Lower lobe of right lung (tissue), 2 donors: Measurements from ENCODE around the gene NLE1. TPM values are rescaled to one million over a fixed set of nuclear protein-coding genes. Genes with fewer than 3 reads are reported as not detected.

Source experiments
- ATAC-seq, 2 donors: fragments of 200-7000 bp; cut with Tn5 transposase; one replicate each; pipeline ENCODE4 v1.9.1; 2020 to 2022; ENCODE audit warnings: mild to moderate bottlenecking in 2 of 2, moderate library complexity in 2 of 2
- DNase-seq: peaks from one replicate; pipeline ENCODE4 v3.0.0-alpha.2; 2020
- H3K27ac ChIP-seq: fragments of 200-600 bp; one replicate; pipeline ENCODE4 v1.8.0; 2022
- H3K27me3 ChIP-seq: fragments of 200-600 bp; one replicate; pipeline ENCODE4 v1.8.0; 2022; ENCODE audit warnings: low read depth
- H3K36me3 ChIP-seq: fragments of 200-600 bp; one replicate; pipeline ENCODE4 v1.8.0; 2022; ENCODE audit warnings: mild to moderate bottlenecking
- H3K4me1 ChIP-seq: fragments of 200-600 bp; one replicate; pipeline ENCODE4 v1.8.0; 2022
- H3K4me3 ChIP-seq: fragments of 200-600 bp; one replicate; pipeline ENCODE4 v1.8.0; 2022; ENCODE audit warnings: mild to moderate bottlenecking
- H3K9me3 ChIP-seq: fragments of 200-600 bp; one replicate; pipeline ENCODE4 v1.8.0; 2022
- CTCF ChIP-seq: fragments of 200-600 bp; IDR thresholded peaks from one replicate; pipeline ENCODE4 v1.8.0; 2022; ENCODE audit warnings: antibody characterized with exemption, mild to moderate bottlenecking
- intact Hi-C: fragments of 100-400 bp; cut with DNase I; formaldehyde crosslinking; loops from one replicate; pipeline ENCODE4 v1.11.0; 2022
- total RNA-seq: library from RNA; stranded (reverse); fragmentation: NEBNext Ultra II Directional; extraction: Animal tissue kit (Norgen Biotek cat#: 25700); gene quantifications from one replicate; pipeline ENCODE4 v1.2.1, GENCODE V29; 2021
- donor health status: DM: no; HTN: yes; CAD: no; lungs with severe emphysema.

NLE1 gene
- total RNA-seq, 1 donor from 2014 or later = 9.0 TPM

DNA sequence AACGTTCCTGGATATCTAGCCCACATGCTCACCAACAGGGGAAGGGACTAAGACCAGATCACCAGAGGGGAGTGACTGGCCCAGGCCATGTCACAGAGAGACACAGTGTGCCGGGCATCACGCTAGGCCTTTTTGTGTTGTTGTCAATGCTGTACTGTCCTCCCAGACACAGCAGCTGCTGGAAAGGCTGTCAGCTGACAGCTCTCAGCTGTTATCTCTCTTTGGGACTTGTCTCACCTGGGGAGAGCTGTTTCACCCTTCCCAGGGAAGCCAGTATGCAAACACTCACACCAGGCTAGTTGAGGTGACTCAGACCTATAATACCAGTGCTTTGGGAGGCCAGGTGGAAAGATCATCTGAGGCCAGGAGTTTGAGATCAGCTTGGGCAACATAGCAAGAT, 24.9 kb upstream of the NLE1 start:
- no peak for TF ChIP-seq CTCF
- H3K36me3 ChIP-seq = no peaks in the 10 kb centered on the region
- DNase-seq = no peak
- ATAC-seq = no peak
- intact Hi-C loops = no loop called here
- no peaks in the 10 kb centered on the region for H3K9me3 ChIP-seq
- no peaks in the 10 kb centered on the region for H3K27me3 ChIP-seq
- H3K4me3 ChIP-seq = no peak overlapping the region
- no peak overlapping the region for H3K27ac ChIP-seq
- H3K4me1 ChIP-seq = peaks cover 9% of the 10 kb centered on the region

GRCh38 chr17:35166526-35166925, 24.4 kb upstream of the NLE1 start:
- DNase-seq (no peak), ATAC-seq (no peak)
- Histone ChIP-seq H3K9me3 (no peaks in the 10 kb centered on the region), H3K4me3 (no peak overlapping the region), H3K27ac (no peak overlapping the region), H3K36me3 (no peaks in the 10 kb centered on the region), H3K4me1 (peaks cover 4% of the 10 kb centered on the region), H3K27me3 (no peaks in the 10 kb centered on the region)
- TF ChIP-seq CTCF = no peak
- intact Hi-C loops = no loop called here

GRCh38 chr17:35164716-35165115, 22.6 kb upstream of the NLE1 start:
- no peaks in the 10 kb centered on the region for H3K36me3 ChIP-seq
- DNase-seq = no peak
- intact Hi-C loops = no loop called here
- TF ChIP-seq CTCF = no peak
- no peak overlapping the region for H3K4me3 ChIP-seq
- H3K27ac ChIP-seq = no peak overlapping the region
- no peaks in the 10 kb centered on the region for H3K4me1 ChIP-seq
- H3K9me3 ChIP-seq = no peaks in the 10 kb centered on the region
- H3K27me3 ChIP-seq = no peaks in the 10 kb centered on the region
- ATAC-seq = no peak

GRCh38 chr17:35163886-35164285, 21.8 kb upstream of the NLE1 start:
- Histone ChIP-seq H3K36me3 (no peaks in the 10 kb centered on the region), H3K27me3 (no peaks in the 10 kb centered on the region), H3K4me3 (no peak overlapping the region), H3K4me1 (no peaks in the 10 kb centered on the region), H3K9me3 (no peaks in the 10 kb centered on the region), H3K27ac (no peak overlapping the region)
- ATAC-seq = no peak
- no peak for DNase-seq
- no peak for TF ChIP-seq CTCF
- intact Hi-C loops = no loop called here

DNA sequence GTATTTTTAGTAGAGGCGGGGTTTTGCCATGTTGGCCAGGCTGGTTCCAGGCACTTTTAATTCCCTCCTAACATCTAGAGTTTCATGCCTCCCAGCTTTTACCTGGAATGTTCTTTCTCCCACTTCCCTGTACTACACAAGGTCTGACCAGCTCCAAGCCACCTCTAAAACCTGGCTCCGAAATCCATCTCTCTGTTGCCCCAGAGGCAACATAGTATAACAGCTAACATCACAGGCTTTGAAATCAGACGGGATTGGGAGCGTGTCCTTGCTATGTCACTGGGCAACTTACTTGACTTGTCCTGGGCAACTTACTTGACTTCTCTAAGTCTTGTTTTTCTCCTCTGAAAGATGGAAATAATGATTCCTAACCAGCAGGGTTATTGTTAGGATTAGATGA, 20.7 kb upstream of the NLE1 start:
- ATAC-seq (no peak), DNase-seq (no peak)
- intact Hi-C loops = no loop called here
- no peak overlapping the region for H3K27ac ChIP-seq
- no peaks in the 10 kb centered on the region for H3K9me3 ChIP-seq
- no peaks in the 10 kb centered on the region for H3K27me3 ChIP-seq
- no peak for TF ChIP-seq CTCF
- H3K4me1 ChIP-seq = no peaks in the 10 kb centered on the region
- H3K36me3 ChIP-seq = no peaks in the 10 kb centered on the region
- no peak overlapping the region for H3K4me3 ChIP-seq

DNA sequence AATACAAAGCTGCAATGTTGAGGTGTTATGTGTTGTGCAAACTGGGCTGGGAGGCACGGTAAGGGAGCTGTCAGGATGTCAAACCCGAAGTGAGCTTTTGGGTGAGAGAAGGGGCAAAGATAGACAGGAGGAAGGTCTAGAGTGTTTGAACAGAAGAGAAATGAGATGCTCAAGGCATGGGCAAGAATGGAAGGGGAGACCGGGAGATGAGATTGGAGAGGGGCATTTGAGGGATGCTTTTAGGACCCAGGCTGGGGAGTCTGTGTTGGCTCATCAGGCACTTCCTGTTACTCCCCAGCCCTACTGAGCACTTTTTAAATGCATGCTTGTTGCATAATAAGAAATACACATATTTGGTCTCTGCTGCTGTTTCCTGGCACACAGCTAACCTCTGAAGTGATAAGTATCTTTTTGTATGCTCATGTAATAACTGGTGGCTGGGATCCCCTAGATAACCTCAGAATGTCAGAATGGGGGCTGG, 19.2 kb upstream of the NLE1 start:
- intact Hi-C loops = no loop called here
- no peaks in the 10 kb centered on the region for H3K4me1 ChIP-seq
- no peaks in the 10 kb centered on the region for H3K36me3 ChIP-seq
- H3K9me3 ChIP-seq = no peaks in the 10 kb centered on the region
- DNase-seq (no peak), ATAC-seq (peak; percentile 49 to 59)
- H3K4me3 ChIP-seq = no peak overlapping the region
- TF ChIP-seq CTCF = no peak
- no peak overlapping the region for H3K27ac ChIP-seq
- H3K27me3 ChIP-seq = no peaks in the 10 kb centered on the region
